ENCODE results near the gene ARVCF.

The ARVCF gene

DNA sequence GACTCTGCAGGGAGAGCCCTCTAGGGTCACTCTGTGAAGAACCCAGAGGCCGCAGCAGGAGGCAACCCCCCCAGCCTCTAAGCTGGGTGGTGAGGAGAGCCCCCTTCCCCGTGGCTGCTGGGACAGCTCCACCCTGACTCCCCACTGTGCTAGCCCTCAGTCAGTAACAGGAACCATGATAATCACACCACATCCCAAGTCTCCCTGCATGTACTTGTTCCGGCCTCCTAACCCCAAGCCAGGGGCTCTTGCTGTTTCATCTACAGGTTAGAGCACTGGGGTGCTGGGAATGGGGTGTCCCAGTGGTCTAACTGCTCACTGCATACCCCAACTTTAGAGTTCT is 26.9 kb downstream of the ARVCF start:
- no peak for TF ChIP-seq POLR2AphosphoS5 (IDR thresholded peaks at IDR 0.05; ENCODE audit: low read depth, low read length)
- TF ChIP-seq SIN3A (IDR thresholded peaks at IDR 0.05; ENCODE audit: borderline replicate concordance, insufficient read depth, low read length): no peak
- TF ChIP-seq TAF1 (IDR thresholded peaks at IDR 0.05; ENCODE audit: borderline replicate concordance, insufficient read depth, low read length): no peak
- TF ChIP-seq, protein P1, sequence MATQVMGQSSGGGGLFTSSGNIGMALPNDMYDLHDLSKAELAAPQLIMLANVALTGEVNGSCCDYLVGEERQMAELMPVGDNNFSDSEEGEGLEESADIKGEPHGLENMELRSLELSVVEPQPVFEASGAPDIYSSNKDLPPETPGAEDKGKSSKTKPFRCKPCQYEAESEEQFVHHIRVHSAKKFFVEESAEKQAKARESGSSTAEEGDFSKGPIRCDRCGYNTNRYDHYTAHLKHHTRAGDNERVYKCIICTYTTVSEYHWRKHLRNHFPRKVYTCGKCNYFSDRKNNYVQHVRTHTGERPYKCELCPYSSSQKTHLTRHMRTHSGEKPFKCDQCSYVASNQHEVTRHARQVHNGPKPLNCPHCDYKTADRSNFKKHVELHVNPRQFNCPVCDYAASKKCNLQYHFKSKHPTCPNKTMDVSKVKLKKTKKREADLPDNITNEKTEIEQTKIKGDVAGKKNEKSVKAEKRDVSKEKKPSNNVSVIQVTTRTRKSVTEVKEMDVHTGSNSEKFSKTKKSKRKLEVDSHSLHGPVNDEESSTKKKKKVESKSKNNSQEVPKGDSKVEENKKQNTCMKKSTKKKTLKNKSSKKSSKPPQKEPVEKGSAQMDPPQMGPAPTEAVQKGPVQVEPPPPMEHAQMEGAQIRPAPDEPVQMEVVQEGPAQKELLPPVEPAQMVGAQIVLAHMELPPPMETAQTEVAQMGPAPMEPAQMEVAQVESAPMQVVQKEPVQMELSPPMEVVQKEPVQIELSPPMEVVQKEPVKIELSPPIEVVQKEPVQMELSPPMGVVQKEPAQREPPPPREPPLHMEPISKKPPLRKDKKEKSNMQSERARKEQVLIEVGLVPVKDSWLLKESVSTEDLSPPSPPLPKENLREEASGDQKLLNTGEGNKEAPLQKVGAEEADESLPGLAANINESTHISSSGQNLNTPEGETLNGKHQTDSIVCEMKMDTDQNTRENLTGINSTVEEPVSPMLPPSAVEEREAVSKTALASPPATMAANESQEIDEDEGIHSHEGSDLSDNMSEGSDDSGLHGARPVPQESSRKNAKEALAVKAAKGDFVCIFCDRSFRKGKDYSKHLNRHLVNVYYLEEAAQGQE (IDR thresholded peaks at IDR 0.05; ENCODE audit: insufficient read depth in 1 of 2, low read depth in 2 of 2, low read length in 2 of 2): no peak
- TF ChIP-seq FOXP2 (optimal IDR thresholded peaks at IDR 0.05; ENCODE audit: borderline replicate concordance, extremely low read depth, extremely low read length, insufficient read depth): no peak

GRCh38 chr22:19988965-19989724 is 27.5 kb downstream of the ARVCF start:
- TF ChIP-seq FOXP2 (optimal IDR thresholded peaks at IDR 0.05; ENCODE audit: borderline replicate concordance, extremely low read depth, extremely low read length, insufficient read depth) (no peak), TAF1 (IDR thresholded peaks at IDR 0.05; ENCODE audit: borderline replicate concordance, insufficient read depth, low read length) (no peak), POLR2AphosphoS5 (IDR thresholded peaks at IDR 0.05; ENCODE audit: low read depth, low read length) (no peak), SIN3A (IDR thresholded peaks at IDR 0.05; ENCODE audit: borderline replicate concordance, insufficient read depth, low read length) (no peak)
- TF ChIP-seq, protein P1 (IDR thresholded peaks at IDR 0.05; ENCODE audit: insufficient read depth in 1 of 2, low read depth in 2 of 2, low read length in 2 of 2): no peak

DNA sequence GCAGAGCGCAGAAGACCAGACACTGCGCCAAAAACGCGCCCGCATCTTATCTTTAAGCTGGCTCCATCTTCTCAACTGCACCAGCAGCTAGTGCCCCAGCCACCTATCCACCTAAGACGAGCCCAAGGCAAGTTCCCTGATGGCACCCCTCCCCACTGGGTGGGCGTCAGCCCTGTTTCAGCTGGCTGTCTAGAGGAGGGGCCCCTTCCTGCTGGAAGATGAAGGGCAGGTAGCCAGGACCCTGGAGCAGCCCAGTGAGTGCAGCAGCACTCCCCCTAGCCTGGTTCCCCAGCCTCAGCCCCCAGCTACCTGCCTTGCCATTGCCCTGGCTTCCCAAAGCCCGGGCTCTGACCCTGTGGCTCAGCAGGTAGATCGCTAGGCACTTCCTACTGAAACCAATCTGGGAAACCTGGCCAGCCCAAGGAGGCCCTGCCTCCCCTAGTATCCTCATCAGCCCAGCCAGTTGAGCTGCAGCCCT is 28.3 kb downstream of the ARVCF start:
- no peak for TF ChIP-seq TAF1 (IDR thresholded peaks at IDR 0.05; ENCODE audit: borderline replicate concordance, insufficient read depth, low read length)
- TF ChIP-seq POLR2AphosphoS5 (IDR thresholded peaks at IDR 0.05; ENCODE audit: low read depth, low read length): no peak
- TF ChIP-seq SIN3A (IDR thresholded peaks at IDR 0.05; ENCODE audit: borderline replicate concordance, insufficient read depth, low read length): no peak
- TF ChIP-seq, protein P1 (IDR thresholded peaks at IDR 0.05; ENCODE audit: insufficient read depth in 1 of 2, low read depth in 2 of 2, low read length in 2 of 2): no peak
- no peak for TF ChIP-seq FOXP2 (optimal IDR thresholded peaks at IDR 0.05; ENCODE audit: borderline replicate concordance, extremely low read depth, extremely low read length, insufficient read depth)

DNA sequence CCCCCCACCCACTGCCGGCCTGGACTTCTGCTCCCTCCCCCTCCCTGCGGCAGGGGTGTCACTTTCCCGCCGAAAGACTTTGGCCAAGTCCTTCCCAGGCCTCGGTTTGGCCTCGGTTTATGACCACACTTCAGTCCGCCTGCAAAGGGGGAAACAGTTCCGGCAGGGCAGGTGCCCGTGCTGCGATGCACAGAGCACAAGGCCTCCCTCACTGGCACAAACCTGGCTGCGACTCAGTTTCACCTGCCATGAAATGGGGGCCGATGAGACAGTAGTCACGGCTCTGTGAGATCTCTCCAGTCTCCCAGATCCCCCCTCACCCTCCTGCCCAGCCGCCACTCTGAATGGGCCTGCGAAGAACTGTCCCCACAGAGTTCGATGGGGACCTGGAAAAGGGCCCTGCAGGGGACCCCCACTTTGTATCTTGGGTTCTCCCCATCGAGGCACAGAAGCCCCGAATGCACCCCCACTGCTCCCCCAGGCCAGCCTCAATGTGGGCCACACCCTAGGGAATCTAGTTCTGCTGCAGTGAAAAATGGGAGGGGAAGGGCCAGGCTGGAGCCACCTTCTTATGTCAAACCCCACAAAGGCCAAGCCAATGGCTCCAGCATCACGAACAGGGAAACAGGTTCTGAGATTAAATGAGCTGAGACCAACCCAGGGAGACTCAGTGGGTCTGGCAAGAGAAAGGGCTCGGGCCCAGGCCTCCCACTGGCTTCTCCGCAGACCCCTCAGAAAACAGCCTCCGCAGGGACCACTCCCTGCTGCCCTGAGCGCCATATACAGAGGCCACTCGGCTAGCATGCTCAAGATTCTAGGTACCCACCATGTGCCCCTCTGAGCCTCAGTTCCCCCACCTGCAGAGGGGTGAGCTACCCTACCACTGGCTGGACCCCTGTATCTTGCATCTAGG is 29.0 kb downstream of the ARVCF start:
- TF ChIP-seq POLR2AphosphoS5 (IDR thresholded peaks at IDR 0.05; ENCODE audit: low read depth, low read length) (no peak), FOXP2 (optimal IDR thresholded peaks at IDR 0.05; ENCODE audit: borderline replicate concordance, extremely low read depth, extremely low read length, insufficient read depth) (no peak), SIN3A (IDR thresholded peaks at IDR 0.05; ENCODE audit: borderline replicate concordance, insufficient read depth, low read length) (no peak), TAF1 (IDR thresholded peaks at IDR 0.05; ENCODE audit: borderline replicate concordance, insufficient read depth, low read length) (no peak)
- TF ChIP-seq, protein P1 (IDR thresholded peaks at IDR 0.05; ENCODE audit: insufficient read depth in 1 of 2, low read depth in 2 of 2, low read length in 2 of 2): no peak

Data from PFSK-1 (cell line).